A549 (cell line): Measurements from ENCODE around the gene BNC2. TPM values are rescaled to one million over a fixed set of nuclear protein-coding genes. Genes with fewer than 3 reads are reported as not detected.

Experiments used
- polyA plus RNA-seq, 4 experiments: library from polyadenylated mRNA; depleted of rRNA in 3 of 4; stranded (reverse); fragments of >200 nt; fragmentation: RNase III in 1 of 4; extraction: RNeasy Plus Mini Kit Qiagen cat#74134 plus additional on column Dnase treatment in 1 of 4; gene quantifications; 2 replicates in 3 of 4; 3 replicates in 1 of 4; pipeline ENCODE4 v1.2.3, GENCODE V29; 2011 to 2017
- small RNA-seq, 6 experiments: library from RNA; depleted of rRNA; stranded (forward); fragments of <200 nt; gene quantifications; one replicate each; pipeline ENCODE3, GENCODE V24; 2012

Gene BNC2
- polyA plus RNA-seq, 2 of the 4 experiments (the other 2 are of a cell fraction) = 6.2 to 7.5 TPM

Small RNAs within 50 kb of the gene (small RNA-seq; reads per million reads assigned to genes)
- gene LSM1P1 = 0 reads per million in 6 experiments
